ENCODE data around the gene PSMG2. TPM values are rescaled to one million over a fixed set of nuclear protein-coding genes. Genes with fewer than 3 reads are reported as not detected.

PSMG2 gene
- total and polyA plus RNA-seq, 11 donors = 35.8 to 65.7 (median 44.9) TPM

- peak; percentile 48 to 72 (median 60) for DNase-seq
- no peaks in the 10 kb centered on the region for H3K27me3 ChIP-seq
- peaks cover 0 to 3% (median 0%) of the 10 kb centered on the region in 9 donors for H3K36me3 ChIP-seq
- WGBS, 4 donors = 0 to 1% (median 1%) methylated on average over 42 to 89 of the region's 89 CpGs
- TF ChIP-seq CTCF (IDR thresholded peaks at IDR 0.05) (peak in 2 of 12 donors; percentile 4 to 11), POLR2A (IDR thresholded peaks at IDR 0.05) (peak in 1 of 2 donors; percentile 32)
- peaks cover 0 to 39% (median 22%) of the 10 kb centered on the region in 12 donors for H3K4me1 ChIP-seq
- H3K9me3 ChIP-seq = no peaks in the 10 kb centered on the region
- peak in 3 of 4 donors; percentile 58 to 76 (median 74) for ATAC-seq
- peak overlapping the region; percentile 52 to 99 (median 96) for H3K27ac ChIP-seq
- H3K4me3 ChIP-seq = peak overlapping the region; percentile 61 to 95 (median 80)
- intact Hi-C loops (cut with DNase I) = loop anchor here in 7 of 10 donors (2.0 to 10.0 kb wide), 9 partner anchors 105 to 352 kb away; partner anchors contain the start of genes PRELID3A (in 3 of the 7), AFG3L2 (in 2 of the 7) and TUBB6 (in 1 of the 7)
Measured at GRCh38 chr18:12656938-12657683, 45.7 kb upstream of the PSMG2 start.

- TF ChIP-seq CTCF (IDR thresholded peaks at IDR 0.05) (peak in 5 of 12 donors; percentile 3 to 35 (median 28)), POLR2A (IDR thresholded peaks at IDR 0.05) (peak in 1 of 2 donors; percentile 58)
- Histone ChIP-seq H3K27me3 (no peaks in the 10 kb centered on the region), H3K9me3 (no peaks in the 10 kb centered on the region), H3K4me3 (peak within 1 kb of the TSS; percentile 61 to 95 (median 80)), H3K4me1 (peaks cover 0 to 32% (median 17%) of the 10 kb centered on the region in 12 donors), H3K36me3 (peaks cover 0 to 9% (median 0%) of the 10 kb centered on the region in 9 donors), H3K27ac (peak within 1 kb of the TSS; percentile 52 to 99 (median 96))
- ATAC-seq (peak; percentile 83 to 94 (median 88)), DNase-seq (peak; percentile 82 to 89 (median 85))
- intact Hi-C loops (cut with DNase I) = loop anchor here in 9 of 10 donors (2.0 to 10.0 kb wide), 11 partner anchors 106 to 353 kb away; partner anchors contain the start of genes PRELID3A (in 3 of the 9), AFG3L2 (in 2 of the 9) and TUBB6 (in 1 of the 9)
- 0 to 2% (median 1%) methylated on average over 17 to 112 of the region's 112 CpGs; no CpG with 5 or more reads in 1 of the 4 donors for WGBS, 4 donors
Measured at GRCh38 chr18:12657684-12658425, 45.0 kb upstream of the PSMG2 start, which contains the start of gene SPIRE1. Gene SPIRE1 (minus strand): TSS chr18:12658107. CDS start chr18:12657866, 241 bp downstream.

- intact Hi-C loops (cut with DNase I) = loop anchor here in 9 of 10 donors (1.0 to 10.0 kb wide), 12 partner anchors 106 to 354 kb away; partner anchors contain the start of genes PRELID3A (in 3 of the 9), AFG3L2 (in 2 of the 9) and TUBB6 (in 1 of the 9)
- H3K27ac ChIP-seq = peak overlapping the region; percentile 52 to 99 (median 96)
- no peak for TF ChIP-seq POLR2A (IDR thresholded peaks at IDR 0.05)
- no peak for TF ChIP-seq CTCF (IDR thresholded peaks at IDR 0.05)
- ATAC-seq (peak in 3 of 4 donors; percentile 30 to 67 (median 40)), DNase-seq (peak in 1 of 5 donors; percentile 48)
- H3K4me3 ChIP-seq = peak overlapping the region; percentile 61 to 95 (median 80)
- H3K36me3 ChIP-seq = peaks cover 0 to 10% (median 0%) of the 10 kb centered on the region in 9 donors
- peaks cover 0 to 24% (median 13%) of the 10 kb centered on the region in 12 donors for H3K4me1 ChIP-seq
- no peaks in the 10 kb centered on the region for H3K9me3 ChIP-seq
- 14 to 41% (median 18%) methylated on average over 21 to 42 of the region's 42 CpGs for WGBS, 4 donors
- no peaks in the 10 kb centered on the region for H3K27me3 ChIP-seq
Measured at GRCh38 chr18:12658426-12659138, 44.3 kb upstream of the PSMG2 start.

Data from heart left ventricle (tissue), 16 donors.